ENCODE results near the gene NPPC. TPM values are rescaled to one million over a fixed set of nuclear protein-coding genes. Genes with fewer than 3 reads are reported as not detected.

NPPC gene, protein sequence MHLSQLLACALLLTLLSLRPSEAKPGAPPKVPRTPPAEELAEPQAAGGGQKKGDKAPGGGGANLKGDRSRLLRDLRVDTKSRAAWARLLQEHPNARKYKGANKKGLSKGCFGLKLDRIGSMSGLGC
- total RNA-seq (1 to 10 TPM in 2 of 4 donors, under 1 TPM in 1, not detected in 1; 0.71 to 1.4 (median 1.1) TPM), polyA plus RNA-seq (10 to 100 TPM in 1 of 3 donors, under 1 TPM in 2; 0.29 to 26.9 (median 0.37) TPM)
- long read RNA-seq, donor 1: 0 reads
- long read RNA-seq, donor 2: 0 reads

DNA sequence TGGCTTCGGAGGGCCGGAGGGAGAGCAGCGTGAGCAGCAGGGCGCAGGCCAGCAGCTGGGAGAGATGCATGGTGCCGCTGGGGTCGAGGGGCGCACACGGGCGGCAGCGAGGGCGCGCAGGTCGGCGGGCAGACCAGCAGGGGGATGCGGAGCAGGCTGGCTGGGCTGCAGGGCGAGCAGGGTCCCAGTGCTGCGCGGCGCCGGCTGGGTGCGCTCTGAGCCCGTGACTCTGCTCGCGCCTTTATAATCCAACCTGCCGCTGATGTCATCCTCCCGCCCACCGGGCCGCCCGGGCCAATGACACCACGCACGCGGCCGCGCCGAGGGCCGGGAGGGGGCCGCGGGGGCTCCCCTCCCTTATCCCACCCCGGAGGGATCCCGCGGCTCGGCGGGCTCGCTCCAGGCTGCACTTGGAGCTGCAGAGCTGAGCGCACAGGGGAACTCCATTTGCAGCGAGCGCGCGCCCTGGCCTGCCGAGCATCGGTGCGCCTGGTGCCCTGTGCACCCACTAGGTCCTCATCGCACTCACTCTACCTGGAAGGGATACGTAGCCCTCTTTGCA, at the start of gene NPPC:
Gene NPPC (minus strand): TSS at position 217 of the 562 bp plus-strand sequence. CDS start 147 bp downstream, at position 70.
- Histone ChIP-seq H3K9me3 (no peaks in the 10 kb centered on the region), H3K27ac (no peak within 1 kb of the TSS), H3K36me3 (ENCODE audit: insufficient read depth in 1 of 2, low read depth in 1 of 2) (no peaks in the 10 kb centered on the region), H3K4me1 (peaks cover 22% of the 10 kb centered on the region), H3K4me3 (peak within 1 kb of the TSS; percentile 63), H3K27me3 (ENCODE audit: insufficient read depth in 3 of 3, low read length in 2 of 3) (peaks cover 0 to 78% (median 13%) of the 10 kb centered on the region in 3 donors)
- WGBS, 3 donors: 0 to 1% (median 1%) methylated on average over 41 to 54 of the region's 54 CpGs
- DNase-seq (peak in 1 of 2 donors; percentile 48), ATAC-seq (peak; percentile 35 to 71 (median 65))
- intact Hi-C loops (cut with DNase I): loop anchor here in 1 of 2 donors (2.0 to 10.0 kb wide), 3 partner anchors 216 to 589 kb away; no protein-coding TSS in a partner anchor
- TF ChIP-seq, protein P1, sequence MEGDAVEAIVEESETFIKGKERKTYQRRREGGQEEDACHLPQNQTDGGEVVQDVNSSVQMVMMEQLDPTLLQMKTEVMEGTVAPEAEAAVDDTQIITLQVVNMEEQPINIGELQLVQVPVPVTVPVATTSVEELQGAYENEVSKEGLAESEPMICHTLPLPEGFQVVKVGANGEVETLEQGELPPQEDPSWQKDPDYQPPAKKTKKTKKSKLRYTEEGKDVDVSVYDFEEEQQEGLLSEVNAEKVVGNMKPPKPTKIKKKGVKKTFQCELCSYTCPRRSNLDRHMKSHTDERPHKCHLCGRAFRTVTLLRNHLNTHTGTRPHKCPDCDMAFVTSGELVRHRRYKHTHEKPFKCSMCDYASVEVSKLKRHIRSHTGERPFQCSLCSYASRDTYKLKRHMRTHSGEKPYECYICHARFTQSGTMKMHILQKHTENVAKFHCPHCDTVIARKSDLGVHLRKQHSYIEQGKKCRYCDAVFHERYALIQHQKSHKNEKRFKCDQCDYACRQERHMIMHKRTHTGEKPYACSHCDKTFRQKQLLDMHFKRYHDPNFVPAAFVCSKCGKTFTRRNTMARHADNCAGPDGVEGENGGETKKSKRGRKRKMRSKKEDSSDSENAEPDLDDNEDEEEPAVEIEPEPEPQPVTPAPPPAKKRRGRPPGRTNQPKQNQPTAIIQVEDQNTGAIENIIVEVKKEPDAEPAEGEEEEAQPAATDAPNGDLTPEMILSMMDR (IDR thresholded peaks at IDR 0.05): peak; percentile 15

DNA sequence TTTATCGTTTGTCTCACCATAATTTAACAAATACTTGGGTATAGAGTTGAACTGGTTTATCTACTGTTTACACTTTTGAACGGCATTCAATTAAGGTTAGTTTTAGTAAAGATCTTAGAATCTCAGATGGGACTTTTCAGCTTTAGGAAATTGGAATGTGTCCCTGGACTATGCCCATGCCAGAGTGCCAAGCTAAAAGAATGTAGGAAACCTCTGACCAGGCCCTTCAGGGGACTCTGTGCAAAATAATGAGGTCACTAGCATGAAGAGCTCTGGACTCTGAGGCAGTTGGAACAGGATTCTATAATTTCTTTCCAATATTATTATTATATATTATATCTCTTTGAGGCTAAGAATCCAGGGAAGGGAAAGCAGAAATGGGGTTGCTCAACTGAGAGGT, 48.8 kb upstream of the NPPC start:
- intact Hi-C loops (cut with DNase I): loop anchor here in 1 of 2 donors (5.0 kb wide), 1 partner anchor 37 kb away; no protein-coding TSS in a partner anchor
- DNase-seq (no peak), ATAC-seq (no peak)
- Histone ChIP-seq H3K36me3 (ENCODE audit: insufficient read depth in 1 of 2, low read depth in 1 of 2) (peaks cover 0 to 11% of the 10 kb centered on the region in 2 donors), H3K9me3 (no peaks in the 10 kb centered on the region), H3K27me3 (ENCODE audit: insufficient read depth in 3 of 3, low read length in 2 of 3) (no peaks in the 10 kb centered on the region), H3K4me1 (no peaks in the 10 kb centered on the region), H3K27ac (no peak overlapping the region), H3K4me3 (no peak overlapping the region)
- WGBS, 3 donors: 83 to 92% (median 86%) methylated on average over 2 of the region's 2 CpGs
- TF ChIP-seq, protein P1 (IDR thresholded peaks at IDR 0.05): no peak

DNA sequence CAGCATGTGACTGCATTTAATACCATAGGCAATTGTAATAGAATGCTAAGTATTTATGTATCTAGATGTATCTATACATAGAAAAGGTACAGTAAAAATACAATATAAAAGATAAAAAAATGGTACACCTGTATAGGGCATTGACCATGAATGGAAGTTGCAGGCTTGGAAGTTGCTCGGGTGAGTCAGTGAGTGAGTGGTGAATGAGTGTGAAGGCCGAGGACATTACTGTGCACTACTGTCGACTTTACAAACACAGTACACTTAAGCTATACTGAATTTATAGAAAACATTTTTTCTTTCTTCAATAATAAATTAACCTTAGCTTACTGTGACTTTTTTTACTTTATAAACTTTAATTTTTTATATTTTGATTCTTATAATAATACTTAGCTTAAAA, 44.3 kb upstream of the NPPC start:
- DNase-seq: no peak
- 94 to 95% (median 95%) methylated on average over 3 of the region's 3 CpGs for WGBS, 3 donors
- H3K27ac ChIP-seq: no peak overlapping the region
- TF ChIP-seq, protein P1 (IDR thresholded peaks at IDR 0.05): no peak
- intact Hi-C loops (cut with DNase I): no loop called here
- ATAC-seq: no peak
- H3K9me3 ChIP-seq: no peaks in the 10 kb centered on the region
- H3K4me3 ChIP-seq: no peak overlapping the region
- no peaks in the 10 kb centered on the region for H3K4me1 ChIP-seq
- H3K36me3 ChIP-seq (ENCODE audit: insufficient read depth in 1 of 2, low read depth in 1 of 2): peaks cover 0 to 11% of the 10 kb centered on the region in 2 donors
- no peaks in the 10 kb centered on the region for H3K27me3 ChIP-seq (ENCODE audit: insufficient read depth in 3 of 3, low read length in 2 of 3)

DNA sequence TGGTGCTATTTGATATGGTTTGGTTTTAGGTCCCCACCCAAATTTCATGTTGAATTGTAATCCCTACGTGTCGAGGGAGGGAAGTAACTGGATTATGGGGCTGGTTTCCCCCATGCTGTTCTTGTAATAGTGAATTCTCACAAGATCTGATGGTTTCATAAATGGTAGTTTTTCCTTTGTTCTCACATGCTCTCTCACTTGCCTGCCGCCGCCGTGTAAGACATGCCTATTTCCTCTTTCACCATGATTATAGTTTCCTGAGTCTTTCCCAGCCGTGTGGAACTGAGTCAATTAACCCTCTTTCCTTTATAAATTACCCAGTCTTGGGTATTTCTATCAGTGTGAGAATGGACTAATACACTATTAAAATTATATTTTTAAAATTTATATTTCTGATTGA, 42.6 kb upstream of the NPPC start:
- DNase-seq: no peak
- Histone ChIP-seq H3K36me3 (ENCODE audit: insufficient read depth in 1 of 2, low read depth in 1 of 2) (peaks cover 0 to 11% of the 10 kb centered on the region in 2 donors), H3K9me3 (no peaks in the 10 kb centered on the region), H3K27ac (no peak overlapping the region), H3K27me3 (ENCODE audit: insufficient read depth in 3 of 3, low read length in 2 of 3) (no peaks in the 10 kb centered on the region), H3K4me3 (no peak overlapping the region), H3K4me1 (no peaks in the 10 kb centered on the region)
- TF ChIP-seq, protein P1 (IDR thresholded peaks at IDR 0.05): no peak
- 88 to 94% (median 90%) methylated on average over 6 of the region's 6 CpGs for WGBS, 3 donors
- no peak for ATAC-seq
- intact Hi-C loops (cut with DNase I): no loop called here

All from psoas muscle (tissue), 8 donors.